NB4 (cell line): ENCODE results near the gene MTMR3.

Experiments
- DNase-seq: peaks from one replicate; pipeline ENCODE4 v3.0.0; 2010; ENCODE audit warnings: low read depth
- H3K4me3 ChIP-seq: one replicate; pipeline ENCODE4 v1.5.1; 2011; ENCODE audit warnings: mild to moderate bottlenecking, low read depth, low read length, moderate library complexity
- CTCF ChIP-seq: IDR thresholded peaks from one replicate; pipeline ENCODE4 v1.5.1; 2012; ENCODE audit warnings: low read depth, low read length
- MYC ChIP-seq: IDR thresholded peaks from 2 replicates; pipeline ENCODE4 v1.6.1; 2011; ENCODE audit warnings: low read depth, low read length
- POLR2A ChIP-seq: IDR thresholded peaks from 2 replicates; pipeline ENCODE4 v1.6.1; 2011; ENCODE audit warnings: mild to moderate bottlenecking; ENCODE audit not compliant: insufficient read length; ENCODE audit errors: extremely low read depth
- TF ChIP-seq, protein P1 (sequence below): IDR thresholded peaks from 2 replicates; pipeline ENCODE4 v1.6.1; 2011; ENCODE audit warnings: low read depth, low read length

Gene MTMR3

GRCh38 chr22:30044369-30044768 lies 161.4 kb downstream of the MTMR3 start:
- TF ChIP-seq POLR2A (no peak), CTCF (no peak), MYC (no peak)
- TF ChIP-seq, protein P1, sequence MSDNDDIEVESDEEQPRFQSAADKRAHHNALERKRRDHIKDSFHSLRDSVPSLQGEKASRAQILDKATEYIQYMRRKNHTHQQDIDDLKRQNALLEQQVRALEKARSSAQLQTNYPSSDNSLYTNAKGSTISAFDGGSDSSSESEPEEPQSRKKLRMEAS: no peak
- no peak for DNase-seq
- no peak overlapping the region for H3K4me3 ChIP-seq

DNA sequence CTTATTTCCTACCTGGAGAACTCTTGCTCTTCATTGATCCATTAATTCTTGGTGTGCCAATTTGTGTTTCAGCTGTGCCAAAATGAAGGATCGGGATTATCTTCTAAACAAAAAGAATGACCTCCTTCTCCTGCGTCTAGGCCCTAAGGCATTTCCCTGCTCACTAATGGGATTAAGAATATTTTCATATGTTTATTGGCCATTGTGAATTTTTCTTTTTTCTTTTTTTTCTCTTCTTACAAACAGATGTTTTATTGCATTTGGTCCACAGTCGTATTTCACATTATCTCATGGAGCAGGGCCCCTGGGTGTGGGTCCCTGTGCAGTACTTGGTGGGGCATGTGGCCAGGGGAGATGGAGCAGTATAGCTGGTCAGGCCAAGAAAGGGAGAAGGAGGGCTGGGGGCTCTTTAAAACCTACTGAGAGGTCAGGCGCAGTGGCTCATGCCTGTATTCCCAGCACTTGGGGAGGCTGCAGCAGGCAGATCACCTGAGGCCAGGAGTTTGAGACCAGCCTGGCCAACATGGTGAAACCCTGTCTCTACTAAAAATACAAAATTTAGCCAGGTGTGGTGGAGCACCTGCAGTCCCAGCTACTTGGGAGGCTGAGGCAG lies 162.0 kb downstream of the MTMR3 start:
- DNase-seq: no peak
- H3K4me3 ChIP-seq: no peak overlapping the region
- TF ChIP-seq POLR2A: no peak
- no peak for TF ChIP-seq CTCF
- TF ChIP-seq, protein P1: no peak
- no peak for TF ChIP-seq MYC

GRCh38 chr22:30045494-30045887 lies 162.5 kb downstream of the MTMR3 start:
- H3K4me3 ChIP-seq: no peak overlapping the region
- TF ChIP-seq CTCF (no peak), MYC (no peak), POLR2A (no peak)
- TF ChIP-seq, protein P1: no peak
- no peak for DNase-seq

DNA sequence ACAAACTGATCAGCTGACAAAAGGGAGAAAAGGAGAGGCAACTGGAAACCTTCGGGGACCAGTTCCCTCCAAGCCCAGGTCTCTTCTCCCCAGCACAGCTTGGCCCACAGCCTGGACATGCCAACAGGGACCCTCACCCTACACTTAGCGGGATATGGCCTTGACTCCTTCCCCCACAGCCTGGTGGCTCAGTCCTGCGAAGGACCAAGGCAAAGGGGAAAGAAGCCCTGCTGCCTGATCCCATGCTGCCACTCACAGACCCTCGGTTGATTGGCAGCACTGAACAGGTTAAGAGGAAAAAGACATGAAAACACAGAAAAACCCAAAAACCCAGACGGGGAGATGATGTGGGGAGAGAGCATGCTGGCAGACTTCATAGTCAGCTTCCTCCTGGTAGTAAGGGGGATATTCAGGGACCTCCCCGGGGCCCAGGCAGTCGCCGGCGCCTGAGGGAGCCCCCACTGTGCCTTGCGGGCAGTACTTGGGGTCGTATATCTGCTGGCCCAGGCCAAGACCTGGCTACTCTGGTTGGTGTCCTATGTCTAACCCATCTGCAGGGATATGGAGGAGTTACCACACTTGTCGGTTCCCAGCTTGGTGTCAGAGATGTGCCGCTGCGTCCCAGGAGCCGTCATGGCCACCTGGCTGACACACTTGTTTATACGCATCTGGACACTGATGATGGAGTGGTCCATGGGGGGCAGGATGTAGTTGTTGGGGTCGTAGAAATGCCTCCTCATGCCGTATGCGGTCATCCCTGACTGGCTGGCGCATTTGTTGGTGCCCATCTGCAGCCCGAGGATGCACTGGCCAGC lies 163.1 kb downstream of the MTMR3 start:
- no peak overlapping the region for H3K4me3 ChIP-seq
- DNase-seq: no peak
- TF ChIP-seq POLR2A: no peak
- TF ChIP-seq, protein P1: no peak
- TF ChIP-seq CTCF: no peak
- no peak for TF ChIP-seq MYC

- H3K4me3 ChIP-seq: no peak overlapping the region
- TF ChIP-seq, protein P1: no peak
- TF ChIP-seq MYC (no peak), CTCF (no peak), POLR2A (no peak)
- DNase-seq: no peak
Measured at GRCh38 chr22:30046716-30047363, 163.9 kb downstream of the MTMR3 start.
